Measurements from ENCODE around the gene RNFT2. TPM values are rescaled to one million over a fixed set of nuclear protein-coding genes. Genes with fewer than 3 reads are reported as not detected.

The RNFT2 gene
- total RNA-seq, 1 experiment from 2014 or later: 21.1 TPM

DNA sequence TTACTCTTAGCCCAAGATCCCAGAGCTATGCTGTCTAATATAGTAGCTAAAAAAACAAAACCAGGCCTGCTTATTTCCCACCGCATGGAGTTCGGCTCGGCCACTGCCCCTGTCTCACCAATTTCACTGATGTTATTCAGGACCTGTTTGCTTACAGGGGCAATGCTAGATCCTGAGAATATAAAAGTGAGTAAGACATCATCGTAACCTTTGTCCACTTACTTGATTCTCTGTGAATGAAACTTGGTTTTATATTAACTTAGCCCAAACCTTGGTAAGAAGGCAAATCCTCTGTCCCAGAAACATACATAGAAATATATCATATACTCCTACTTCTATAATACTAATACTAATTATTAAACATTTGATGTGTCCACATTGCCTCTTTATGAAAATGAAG is 56.6 kb downstream of the RNFT2 start:
- CTCF ChIA-PET: no interaction called here
- no peak overlapping the region for H2AFZ ChIP-seq
- H3K36me3 ChIP-seq (ENCODE audit: low read depth): no peaks in the 10 kb centered on the region
- TF ChIP-seq, protein P1, sequence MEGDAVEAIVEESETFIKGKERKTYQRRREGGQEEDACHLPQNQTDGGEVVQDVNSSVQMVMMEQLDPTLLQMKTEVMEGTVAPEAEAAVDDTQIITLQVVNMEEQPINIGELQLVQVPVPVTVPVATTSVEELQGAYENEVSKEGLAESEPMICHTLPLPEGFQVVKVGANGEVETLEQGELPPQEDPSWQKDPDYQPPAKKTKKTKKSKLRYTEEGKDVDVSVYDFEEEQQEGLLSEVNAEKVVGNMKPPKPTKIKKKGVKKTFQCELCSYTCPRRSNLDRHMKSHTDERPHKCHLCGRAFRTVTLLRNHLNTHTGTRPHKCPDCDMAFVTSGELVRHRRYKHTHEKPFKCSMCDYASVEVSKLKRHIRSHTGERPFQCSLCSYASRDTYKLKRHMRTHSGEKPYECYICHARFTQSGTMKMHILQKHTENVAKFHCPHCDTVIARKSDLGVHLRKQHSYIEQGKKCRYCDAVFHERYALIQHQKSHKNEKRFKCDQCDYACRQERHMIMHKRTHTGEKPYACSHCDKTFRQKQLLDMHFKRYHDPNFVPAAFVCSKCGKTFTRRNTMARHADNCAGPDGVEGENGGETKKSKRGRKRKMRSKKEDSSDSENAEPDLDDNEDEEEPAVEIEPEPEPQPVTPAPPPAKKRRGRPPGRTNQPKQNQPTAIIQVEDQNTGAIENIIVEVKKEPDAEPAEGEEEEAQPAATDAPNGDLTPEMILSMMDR (conservative IDR thresholded peaks at IDR 0.05): no peak
- POLR2A ChIA-PET (ENCODE audit: unreplicated experiment): interaction anchor here (0.7 kb wide), 1 partner anchor 14 kb away, joined by 15 read pairs; no protein-coding TSS in a partner anchor
- H3K9me3 ChIP-seq (ENCODE audit: insufficient read depth, low read depth): no peaks in the 10 kb centered on the region
- no peaks in the 10 kb centered on the region for H3K9me2 ChIP-seq (ENCODE audit: insufficient read depth)
- H3K4me2 ChIP-seq: no peak overlapping the region
- H3K4me1 ChIP-seq (replicated peaks; ENCODE audit: insufficient read depth): no peaks in the 10 kb centered on the region
- no peak for DNase-seq
- H3F3A ChIP-seq (ENCODE audit: insufficient read depth, low read depth): 0 out of 2 replicates have a peak, but pooled peaks cover 3% of the 10 kb centered on the region
- no peaks in the 10 kb centered on the region for H3K79me2 ChIP-seq (ENCODE audit: low read depth)
- intact Hi-C loops (cut with micrococcal nuclease; ENCODE audit: unreplicated experiment): no loop called here
- BruUV-seq (replicated peaks): no TSS peak
- no peak overlapping the region for H3K27ac ChIP-seq
- H3K4me3 ChIP-seq: no peak overlapping the region
- no peaks in the 10 kb centered on the region for H4K20me1 ChIP-seq (ENCODE audit: insufficient read depth)
- H3K27me3 ChIP-seq (ENCODE audit: insufficient read depth, low read depth): no peaks in the 10 kb centered on the region

DNA sequence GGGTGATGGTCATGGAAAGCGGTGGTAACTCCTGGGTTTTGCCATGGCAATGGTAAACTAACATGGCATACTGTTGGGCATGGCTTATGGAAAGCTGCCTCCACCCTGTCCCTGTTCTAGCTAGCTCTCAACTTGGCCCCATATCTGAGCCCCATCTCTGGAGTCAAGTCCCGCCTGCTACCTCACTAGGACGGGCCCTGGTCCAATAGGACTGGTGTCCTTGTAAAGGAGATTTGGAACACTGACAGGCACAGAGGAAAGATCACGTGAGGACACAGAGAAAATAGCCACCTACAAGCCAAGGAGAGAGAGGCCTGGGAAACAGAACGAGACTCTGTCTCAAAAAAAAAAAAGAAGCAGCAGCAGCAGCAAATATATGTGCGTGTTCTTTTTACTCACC is 59.8 kb downstream of the RNFT2 start:
- Histone ChIP-seq H3K27ac (no peak overlapping the region), H3K36me3 (ENCODE audit: low read depth) (no peaks in the 10 kb centered on the region), H3K9me3 (ENCODE audit: insufficient read depth, low read depth) (no peaks in the 10 kb centered on the region), H4K20me1 (ENCODE audit: insufficient read depth) (no peaks in the 10 kb centered on the region), H3K4me3 (no peak overlapping the region), H3K4me2 (no peak overlapping the region), H3K79me2 (ENCODE audit: low read depth) (no peaks in the 10 kb centered on the region), H3F3A (ENCODE audit: insufficient read depth, low read depth) (no peaks in the 10 kb centered on the region), H3K9me2 (ENCODE audit: insufficient read depth) (no peaks in the 10 kb centered on the region), H2AFZ (no peak overlapping the region), H3K4me1 (replicated peaks; ENCODE audit: insufficient read depth) (no peaks in the 10 kb centered on the region), H3K27me3 (ENCODE audit: insufficient read depth, low read depth) (no peaks in the 10 kb centered on the region)
- ChIA-PET POLR2A (ENCODE audit: unreplicated experiment) (no interaction called here), CTCF (no interaction called here)
- no peak for DNase-seq
- TF ChIP-seq, protein P1 (conservative IDR thresholded peaks at IDR 0.05): no peak
- TF ChIP-seq EZH2 (IDR thresholded peaks at IDR 0.05; ENCODE audit: low read depth): no peak
- no TSS peak for BruUV-seq (replicated peaks)
- intact Hi-C loops (cut with micrococcal nuclease; ENCODE audit: unreplicated experiment): no loop called here

DNA sequence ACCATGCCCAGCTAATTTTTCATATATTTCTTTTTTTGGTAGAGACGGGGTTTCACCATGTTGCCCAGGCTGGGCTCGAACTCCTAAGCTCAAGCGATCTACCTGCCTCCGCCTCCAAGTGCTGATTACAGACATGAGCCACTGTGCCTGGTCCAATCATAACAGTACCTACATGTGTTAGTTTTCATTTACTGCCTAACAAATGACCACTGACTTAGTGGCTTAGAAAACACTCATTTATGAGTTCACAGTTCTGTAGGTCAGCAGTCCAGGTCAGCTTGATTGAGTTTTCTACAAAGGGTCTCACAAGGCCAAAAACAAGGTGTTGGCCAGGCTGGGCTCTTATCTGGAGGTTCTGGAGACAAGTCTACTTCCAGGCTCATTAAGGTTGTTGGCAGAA is 60.6 kb downstream of the RNFT2 start:
- Histone ChIP-seq H4K20me1 (ENCODE audit: insufficient read depth) (no peaks in the 10 kb centered on the region), H3K36me3 (ENCODE audit: low read depth) (no peaks in the 10 kb centered on the region), H3K9me3 (ENCODE audit: insufficient read depth, low read depth) (no peaks in the 10 kb centered on the region), H3K27me3 (ENCODE audit: insufficient read depth, low read depth) (no peaks in the 10 kb centered on the region), H3K4me2 (no peak overlapping the region), H3K9me2 (ENCODE audit: insufficient read depth) (no peaks in the 10 kb centered on the region), H3K4me1 (replicated peaks; ENCODE audit: insufficient read depth) (no peaks in the 10 kb centered on the region), H3K79me2 (ENCODE audit: low read depth) (no peaks in the 10 kb centered on the region), H3K27ac (no peak overlapping the region), H3F3A (ENCODE audit: insufficient read depth, low read depth) (no peaks in the 10 kb centered on the region), H3K4me3 (no peak overlapping the region), H2AFZ (no peak overlapping the region)
- POLR2A ChIA-PET (ENCODE audit: unreplicated experiment): no interaction called here
- no peak for DNase-seq
- BruUV-seq (replicated peaks): no TSS peak
- CTCF ChIA-PET: no interaction called here
- intact Hi-C loops (cut with micrococcal nuclease; ENCODE audit: unreplicated experiment): no loop called here
- no peak for TF ChIP-seq EZH2 (IDR thresholded peaks at IDR 0.05; ENCODE audit: low read depth)
- TF ChIP-seq, protein P1 (conservative IDR thresholded peaks at IDR 0.05): no peak
